HCT116 (cell line): ENCODE results near the gene IGDCC3. TPM values are rescaled to one million over a fixed set of nuclear protein-coding genes. Genes with fewer than 3 reads are reported as not detected.

Source experiments
- ATAC-seq: fragments of 200-7000 bp; cut with Tn5 transposase; 2 replicates; pipeline ENCODE4 v1.9.1; 2020; ENCODE audit warnings: mild to moderate bottlenecking, moderate library complexity
- BruUV-seq: library from RNA; stranded (reverse); fragments of 400-500 nt; replicated peaks from 2 replicates; lab custom pipeline; 2021; lab: Mats Ljungman, UMichigan
- CTCF ChIA-PET: fragments of 300-600 bp; sonication (Branson Sonifier 250); formaldehyde crosslinking; loops from one replicate; lab custom pipeline; 2021; ENCODE audit warnings: antibody characterized with exemption; lab: Charles Lee
- POLR2A ChIA-PET: fragments of 300-600, 350-600 bp; sonication (Branson Sonifier 250); formaldehyde crosslinking; loops from one replicate; lab custom pipeline; 2021; ENCODE audit warnings: antibody characterized with exemption; lab: Charles Lee
- RAD21 ChIA-PET, 2 experiments: fragments of 300-600 bp; sonication (Branson Sonifier 250); formaldehyde crosslinking; loops; one replicate each; lab custom pipeline; 2023; ENCODE audit warnings: low total read pairs in 2 of 2; ENCODE audit not compliant: uncharacterized antibody in 2 of 2, unreplicated experiment in 2 of 2, low non-redundant PET in 1 of 2; lab: Charles Lee
- DNase-seq: peaks from one replicate; pipeline ENCODE4 v3.0.0-alpha.2; 2010; ENCODE audit warnings: low read depth, low spot score
- H2AFZ ChIP-seq: fragments of 200-600 bp; shearing (Covaris generic), sonication (generic); 2 replicates; pipeline ENCODE4 v1.6.1; 2017; ENCODE audit warnings: low read depth, mixed run types, mixed read lengths, antibody characterized with exemption, low read length; ENCODE audit not compliant: poor library complexity, severe bottlenecking
- H3K27ac ChIP-seq: 2 replicates; pipeline ENCODE4 v1.5.1; 2012; ENCODE audit warnings: low read depth, low read length
- H3K27me3 ChIP-seq: fragments of 200-600 bp; sonication (generic); 2 replicates; pipeline ENCODE4 v1.6.1; 2016; ENCODE audit warnings: mixed run types, low read length, mixed read lengths; ENCODE audit not compliant: insufficient read depth
- H3K36me3 ChIP-seq, 2 experiments: fragments of 200-500 bp in 1 of 2; fragments of 200-600 bp in 1 of 2; sonication (Bioruptor generic) in 1 of 2; sonication (generic) in 1 of 2; 2 replicates each; pipeline versions ENCODE4 v1.5.1 to v1.6.1; 2014 to 2016; ENCODE audit warnings: low read length in 2 of 2, inconsistent platforms in 1 of 2, mixed read lengths in 1 of 2, mixed run types in 1 of 2; ENCODE audit not compliant: insufficient read depth in 2 of 2, control insufficient read depth in 1 of 2
- H3K4me1 ChIP-seq, 2 experiments: fragments of 200-600 bp in 1 of 2; sonication (generic) in 1 of 2; 2 replicates each; pipeline versions ENCODE4 v1.5.1 to v1.6.1; 2012 to 2017; ENCODE audit warnings: low read length in 2 of 2, inconsistent platforms in 1 of 2, mild to moderate bottlenecking in 1 of 2, mixed read lengths in 1 of 2, mixed run types in 1 of 2, moderate library complexity in 1 of 2; ENCODE audit not compliant: insufficient read depth in 2 of 2, control insufficient read depth in 1 of 2
- H3K4me2 ChIP-seq: fragments of 200-600 bp; sonication (generic); 2 replicates; pipeline ENCODE4 v1.6.1; 2017; ENCODE audit warnings: mixed run types, low read length, mixed read lengths
- H3K4me3 ChIP-seq, 2 experiments: fragments of 200-600 bp in 1 of 2; sonication (generic) in 1 of 2; replicated peaks in 1 of 2; 2 replicates each; pipeline ENCODE4 v1.5.1; 2011 to 2016; ENCODE audit warnings: low read length in 2 of 2, control low read depth in 1 of 2, low read depth in 1 of 2, mild to moderate bottlenecking in 1 of 2, mixed read lengths in 1 of 2, mixed run types in 1 of 2
- H3K79me2 ChIP-seq: fragments of 200-600 bp; sonication (generic); 2 replicates; pipeline ENCODE4 v1.6.1; 2017; ENCODE audit warnings: mild to moderate bottlenecking, mixed run types, low read length, moderate library complexity, mixed read lengths; ENCODE audit not compliant: insufficient read depth
- H3K9ac ChIP-seq: fragments of 200-600 bp; sonication (generic); 2 replicates; pipeline ENCODE4 v1.6.1; 2016; ENCODE audit warnings: low read length, mixed read lengths
- H3K9me2 ChIP-seq: fragments of 200-600 bp; sonication (generic), shearing (Covaris generic); 2 replicates; pipeline ENCODE4 v1.6.1; 2017; ENCODE audit warnings: mixed run types, mild to moderate bottlenecking, moderate library complexity; ENCODE audit not compliant: insufficient read depth
- H3K9me3 ChIP-seq, 2 experiments: fragments of 200-500 bp in 1 of 2; fragments of 200-600 bp in 1 of 2; sonication (Bioruptor generic) in 1 of 2; sonication (generic) in 1 of 2; 2 replicates each; pipeline ENCODE4 v1.6.1; 2014 to 2017; ENCODE audit warnings: low read length in 2 of 2, mixed read lengths in 2 of 2, inconsistent platforms in 1 of 2, low read depth in 1 of 2, mild to moderate bottlenecking in 1 of 2, mixed run types in 1 of 2, moderate library complexity in 1 of 2; ENCODE audit not compliant: control insufficient read depth in 1 of 2, insufficient read depth in 1 of 2
- H4K20me1 ChIP-seq: fragments of 200-600 bp; sonication (generic), shearing (Covaris generic); 2 replicates; pipeline ENCODE4 v1.6.1; 2017; ENCODE audit warnings: mixed run types, mild to moderate bottlenecking, moderate library complexity; ENCODE audit not compliant: insufficient read depth
- CTCF ChIP-seq, 3 experiments: fragments of 200-600 bp in 1 of 3; sonication (generic) in 1 of 3; IDR thresholded peaks in 2 of 3; conservative IDR thresholded peaks in 1 of 3; 2 replicates each; pipeline ENCODE4 v1.5.1; 2012 to 2017; ENCODE audit warnings: low read depth in 2 of 3, low read length in 2 of 3, antibody characterized with exemption in 1 of 3, borderline replicate concordance in 1 of 3, control low read depth in 1 of 3, mild to moderate bottlenecking in 1 of 3, mixed read lengths in 1 of 3, mixed run types in 1 of 3, moderate library complexity in 1 of 3; ENCODE audit not compliant: insufficient read depth in 1 of 3
- EGR1 ChIP-seq: IDR thresholded peaks from 2 replicates; pipeline ENCODE4 v1.6.1; 2012; ENCODE audit warnings: low read depth
- ELF1 ChIP-seq: IDR thresholded peaks from 2 replicates; pipeline ENCODE4 v1.6.1; 2012; ENCODE audit warnings: low read depth, borderline replicate concordance
- FOSL1 ChIP-seq: IDR thresholded peaks from 2 replicates; pipeline ENCODE4 v1.6.1; 2012; ENCODE audit warnings: low read depth
- JUND ChIP-seq: IDR thresholded peaks from 2 replicates; pipeline ENCODE4 v1.6.1; 2012
- POLR2A ChIP-seq: IDR thresholded peaks from 2 replicates; pipeline ENCODE4 v1.7.0; 2011; ENCODE audit warnings: borderline replicate concordance; ENCODE audit not compliant: insufficient read depth, insufficient read length; ENCODE audit errors: extremely low read depth
- REST ChIP-seq: IDR thresholded peaks from 2 replicates; pipeline ENCODE4 v1.6.1; 2012; ENCODE audit warnings: low read depth
- SIN3A ChIP-seq: IDR thresholded peaks from 2 replicates; pipeline ENCODE4 v1.6.1; 2012; ENCODE audit warnings: low read depth
- SP1 ChIP-seq: IDR thresholded peaks from 2 replicates; pipeline ENCODE4 v1.6.1; 2012; ENCODE audit warnings: low read depth
- SRF ChIP-seq: IDR thresholded peaks from 2 replicates; pipeline ENCODE4 v1.6.1; 2012; ENCODE audit warnings: low read depth
- ZFX ChIP-seq: fragments of 450-650 bp; IDR thresholded peaks from 2 replicates; pipeline ENCODE4 v1.6.1; 2017
- intact Hi-C: fragments of 100-400 bp; cut with micrococcal nuclease; formaldehyde crosslinking; loops from 2 replicates; pipeline ENCODE4 v1.10.0; 2022
- total RNA-seq: library from RNA; stranded (reverse); gene quantifications from one replicate; pipeline ENCODE4 v1.2.1, GENCODE V29; 2021; ENCODE audit not compliant: unreplicated experiment
- TF ChIP-seq, protein P1 (sequence below): IDR thresholded peaks from 2 replicates; pipeline ENCODE4 v1.6.1; 2012
- TF ChIP-seq, protein P2 (sequence below): IDR thresholded peaks from 2 replicates; pipeline ENCODE4 v1.6.1; 2011; ENCODE audit warnings: mild to moderate bottlenecking, low read length, moderate library complexity; ENCODE audit not compliant: insufficient replicate concordance; ENCODE audit errors: extremely low read depth

IGDCC3 gene
- total RNA-seq, 1 experiment from 2014 or later, result 0.44 TPM

GRCh38 chr15:65339416-65339815 is 38.4 kb downstream of the IGDCC3 start:
- H3K27ac ChIP-seq, result no peak overlapping the region
- no peak overlapping the region for H3K4me3 ChIP-seq
- 0 out of 4 replicates have a peak, but pooled peaks cover 0 to 4% of the 10 kb centered on the region in 2 experiments for H3K4me1 ChIP-seq
- no peaks in the 10 kb centered on the region for H3K79me2 ChIP-seq
- RAD21 ChIA-PET, result no interaction called here
- no peaks in the 10 kb centered on the region for H4K20me1 ChIP-seq
- no peaks in the 10 kb centered on the region for H3K36me3 ChIP-seq
- H3K9ac ChIP-seq, result no peak overlapping the region
- no peak overlapping the region for H3K4me2 ChIP-seq
- no peaks in the 10 kb centered on the region for H3K9me3 ChIP-seq
- TF ChIP-seq EGR1 (no peak), CTCF (IDR thresholded peaks at IDR 0.05 in 2 of 3, conservative IDR thresholded peaks at IDR 0.05 in 1 of 3; ENCODE audit: borderline replicate concordance in 1 of 3, insufficient read depth in 1 of 3, low read depth in 2 of 3, low read length in 2 of 3) (no peak), FOSL1 (no peak), POLR2A (no peak), JUND (no peak), ELF1 (no peak)
- TF ChIP-seq, protein P1, sequence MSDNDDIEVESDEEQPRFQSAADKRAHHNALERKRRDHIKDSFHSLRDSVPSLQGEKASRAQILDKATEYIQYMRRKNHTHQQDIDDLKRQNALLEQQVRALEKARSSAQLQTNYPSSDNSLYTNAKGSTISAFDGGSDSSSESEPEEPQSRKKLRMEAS, result no peak
- TF ChIP-seq, all 23 proteins: peak for 0
- DNase-seq, result no peak
- no peak for ATAC-seq
- intact Hi-C loops, result no loop called here
- Histone ChIP-seq H3K9me2 (no peaks in the 10 kb centered on the region), H3K27me3 (no peaks in the 10 kb centered on the region; the same call in 1 of the 2 replicates), H2AFZ (no peak overlapping the region)
- POLR2A ChIA-PET, result no interaction called here
- BruUV-seq, result no TSS peak
- CTCF ChIA-PET, result no interaction called here

GRCh38 chr15:65338823-65339222 is 39.0 kb downstream of the IGDCC3 start:
- H3K79me2 ChIP-seq, result no peaks in the 10 kb centered on the region
- no peak for DNase-seq
- no peak overlapping the region for H3K4me3 ChIP-seq
- H4K20me1 ChIP-seq, result no peaks in the 10 kb centered on the region
- H3K36me3 ChIP-seq, result no peaks in the 10 kb centered on the region
- H3K27ac ChIP-seq, result no peak overlapping the region
- H3K9ac ChIP-seq, result no peak overlapping the region
- H3K27me3 ChIP-seq, result no peaks in the 10 kb centered on the region; the same call in 1 of the 2 replicates
- no TSS peak for BruUV-seq
- no peaks in the 10 kb centered on the region for H3K9me2 ChIP-seq
- CTCF ChIA-PET, result no interaction called here
- ATAC-seq, result no peak
- intact Hi-C loops, result no loop called here
- no peak overlapping the region for H2AFZ ChIP-seq
- no peak overlapping the region for H3K4me2 ChIP-seq
- no peaks in the 10 kb centered on the region for H3K9me3 ChIP-seq
- H3K4me1 ChIP-seq, result 0 out of 4 replicates have a peak, but pooled peaks cover 0 to 4% of the 10 kb centered on the region in 2 experiments
- RAD21 ChIA-PET, result no interaction called here
- POLR2A ChIA-PET, result no interaction called here
- TF ChIP-seq ZFX, result no peak
- TF ChIP-seq JUND, result no peak
- TF ChIP-seq, protein P2, sequence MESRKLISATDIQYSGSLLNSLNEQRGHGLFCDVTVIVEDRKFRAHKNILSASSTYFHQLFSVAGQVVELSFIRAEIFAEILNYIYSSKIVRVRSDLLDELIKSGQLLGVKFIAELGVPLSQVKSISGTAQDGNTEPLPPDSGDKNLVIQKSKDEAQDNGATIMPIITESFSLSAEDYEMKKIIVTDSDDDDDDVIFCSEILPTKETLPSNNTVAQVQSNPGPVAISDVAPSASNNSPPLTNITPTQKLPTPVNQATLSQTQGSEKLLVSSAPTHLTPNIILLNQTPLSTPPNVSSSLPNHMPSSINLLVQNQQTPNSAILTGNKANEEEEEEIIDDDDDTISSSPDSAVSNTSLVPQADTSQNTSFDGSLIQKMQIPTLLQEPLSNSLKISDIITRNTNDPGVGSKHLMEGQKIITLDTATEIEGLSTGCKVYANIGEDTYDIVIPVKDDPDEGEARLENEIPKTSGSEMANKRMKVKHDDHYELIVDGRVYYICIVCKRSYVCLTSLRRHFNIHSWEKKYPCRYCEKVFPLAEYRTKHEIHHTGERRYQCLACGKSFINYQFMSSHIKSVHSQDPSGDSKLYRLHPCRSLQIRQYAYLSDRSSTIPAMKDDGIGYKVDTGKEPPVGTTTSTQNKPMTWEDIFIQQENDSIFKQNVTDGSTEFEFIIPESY, result no peak
- no peak for TF ChIP-seq SIN3A
- no peak for TF ChIP-seq SP1
- no peak for TF ChIP-seq SRF
- TF ChIP-seq POLR2A, result no peak
- TF ChIP-seq REST, result no peak
